GM23338 (cell line): ENCODE results near the gene DPP9. TPM values are rescaled to one million over a fixed set of nuclear protein-coding genes. Genes with fewer than 3 reads are reported as not detected.

Source experiments
- ATAC-seq: fragments of 200-7000 bp; cut with Tn5 transposase; 3 replicates; pipeline ENCODE4 v1.9.1; 2020
- DNase-seq: peaks from one replicate; pipeline ENCODE4 v3.0.0-alpha.2; 2015; ENCODE audit warnings: low spot score
- H2AFZ ChIP-seq: fragments of 200-600 bp; sonication (generic); 2 replicates; pipeline ENCODE4 v1.8.0; 2016; ENCODE audit warnings: antibody characterized with exemption, mild to moderate bottlenecking, moderate library complexity
- H3F3A ChIP-seq: fragments of 200-600 bp; sonication (generic); replicated peaks from 2 replicates; pipeline ENCODE4 v1.8.0; 2017; ENCODE audit warnings: antibody characterized with exemption, mixed run types, low read depth
- H3K27ac ChIP-seq: fragments of 200-600 bp; sonication (generic); 2 replicates; pipeline ENCODE4 v1.6.1; 2016; ENCODE audit warnings: low read depth
- H3K27me3 ChIP-seq: fragments of 200-600 bp; sonication (generic); 2 replicates; pipeline ENCODE4 v1.8.0; 2016; ENCODE audit warnings: mild to moderate bottlenecking, mixed run types, moderate library complexity; ENCODE audit not compliant: insufficient read depth
- H3K36me3 ChIP-seq: fragments of 200-600 bp; sonication (generic); 2 replicates; pipeline ENCODE4 v1.8.0; 2016; ENCODE audit warnings: mild to moderate bottlenecking; ENCODE audit not compliant: insufficient read depth
- H3K4me1 ChIP-seq: fragments of 200-600 bp; sonication (generic); 2 replicates; pipeline ENCODE4 v1.8.0; 2016; ENCODE audit warnings: mild to moderate bottlenecking, moderate library complexity; ENCODE audit not compliant: insufficient read depth
- H3K4me2 ChIP-seq: fragments of 200-600 bp; sonication (generic); 2 replicates; pipeline ENCODE4 v1.7.1; 2017; ENCODE audit warnings: mixed run types
- H3K4me3 ChIP-seq: fragments of 200-600 bp; sonication (generic); 2 replicates; pipeline ENCODE4 v1.6.1; 2016; ENCODE audit warnings: mixed run types
- H3K79me2 ChIP-seq: fragments of 200-600 bp; sonication (generic); replicated peaks from 2 replicates; pipeline ENCODE4 v1.8.0; 2017; ENCODE audit warnings: mild to moderate bottlenecking; ENCODE audit not compliant: insufficient read depth
- H3K9me2 ChIP-seq: fragments of 200-600 bp; sonication (generic); 2 replicates; pipeline ENCODE4 v1.8.0; 2017; ENCODE audit not compliant: insufficient read depth
- H4K20me1 ChIP-seq: fragments of 200-600 bp; sonication (generic); replicated peaks from 2 replicates; pipeline ENCODE4 v1.8.0; 2017; ENCODE audit warnings: mild to moderate bottlenecking; ENCODE audit not compliant: insufficient read depth
- H3K27ac Mint-ChIP-seq: 2 replicates; pipeline ENCODE4 v1.8.0; 2020; ENCODE audit warnings: inconsistent platforms, mild to moderate bottlenecking, moderate library complexity, mixed read lengths
- H3K27me3 Mint-ChIP-seq: 3 replicates; pipeline ENCODE4 v1.8.0; 2022; ENCODE audit warnings: low read depth, mild to moderate bottlenecking, moderate library complexity, mixed read lengths, inconsistent platforms; ENCODE audit not compliant: insufficient read depth, poor library complexity
- H3K36me3 Mint-ChIP-seq: 3 replicates; pipeline ENCODE4 v1.8.0; 2021; ENCODE audit warnings: low read depth, mild to moderate bottlenecking, inconsistent platforms, moderate library complexity, mixed read lengths
- H3K4me1 Mint-ChIP-seq: 3 replicates; pipeline ENCODE4 v1.8.0; 2020; ENCODE audit warnings: mild to moderate bottlenecking, inconsistent platforms, mixed read lengths
- H3K4me3 Mint-ChIP-seq: 3 replicates; pipeline ENCODE4 v1.8.0; 2021; ENCODE audit warnings: moderate library complexity, mild to moderate bottlenecking, inconsistent platforms, mixed read lengths
- H3K9me3 Mint-ChIP-seq: 3 replicates; pipeline ENCODE4 v1.8.0; 2020; ENCODE audit warnings: moderate library complexity, mild to moderate bottlenecking, inconsistent platforms, mixed read lengths
- CREB1 ChIP-seq: fragments of 250-450 bp; sonication (Bioruptor Pico); IDR thresholded peaks from 2 replicates; pipeline ENCODE4 v1.5.0; 2020; ENCODE audit warnings: low read depth, mild to moderate bottlenecking, moderate library complexity
- CTCF ChIP-seq, 2 experiments: fragments of 200-600 bp in 1 of 2; sonication (generic) in 1 of 2; conservative IDR thresholded peaks; 2 replicates each; pipeline versions ENCODE4 v1.5.1 to v1.6.1; 2016 to 2017; ENCODE audit warnings: antibody characterized with exemption in 2 of 2, low read depth in 2 of 2, mild to moderate bottlenecking in 2 of 2, moderate library complexity in 1 of 2
- EZH2 ChIP-seq: fragments of 200-600 bp; sonication (generic); IDR thresholded peaks from one replicate; pipeline ENCODE4 v1.8.0; 2017; ENCODE audit warnings: antibody characterized with exemption, mild to moderate bottlenecking, low read depth; ENCODE audit not compliant: unreplicated experiment
- EZH2phosphoT487 ChIP-seq: fragments of 200-600 bp; sonication (generic); IDR thresholded peaks from one replicate; pipeline ENCODE4 v1.8.1; 2018; ENCODE audit warnings: antibody characterized with exemption; ENCODE audit not compliant: unreplicated experiment
- JUNB ChIP-seq: IDR thresholded peaks from one replicate; pipeline ENCODE4 v1.6.1; 2016; ENCODE audit warnings: antibody characterized with exemption; ENCODE audit not compliant: unreplicated experiment
- POLR2AphosphoS5 ChIP-seq: IDR thresholded peaks from 2 replicates; pipeline ENCODE4 v1.6.1; 2016; ENCODE audit warnings: antibody characterized with exemption, low read depth
- REST ChIP-seq: IDR thresholded peaks from one replicate; pipeline ENCODE4 v1.6.1; 2018; ENCODE audit warnings: antibody characterized with exemption; ENCODE audit not compliant: unreplicated experiment
- ZNF331 ChIP-seq: fragments of 250-450 bp; sonication (Bioruptor Pico); IDR thresholded peaks from 2 replicates; pipeline ENCODE4 v1.5.0; 2020; ENCODE audit warnings: low read depth, mild to moderate bottlenecking, moderate library complexity
- ZNF462 ChIP-seq: fragments of 250-450 bp; sonication (Bioruptor Pico); IDR thresholded peaks from 2 replicates; pipeline ENCODE4 v1.5.0; 2020; ENCODE audit warnings: mild to moderate bottlenecking, moderate library complexity
- polyA plus RNA-seq: library from polyadenylated mRNA; unstranded; fragments of >200 nt; fragmentation: Nextera tagmentation; extraction: Ambion mirVana; gene quantifications from 2 replicates; pipeline ENCODE4 v1.2.1, GENCODE V29; 2016
- total RNA-seq: library from RNA; depleted of rRNA; stranded (reverse); fragments of >200 nt; shearing (Covaris generic); gene quantifications from 2 replicates; pipeline ENCODE4 v1.2.3, GENCODE V29; 2014

Gene DPP9
- total and polyA plus RNA-seq, 2 experiments from 2014 or later = 19.5 to 49.2 TPM

GRCh38 chr19:4693078-4693350 lies 30.6 kb downstream of the DPP9 start (continued):
- TF ChIP-seq ZNF331 (CRISPR knock-in tag) (no peak), CTCF (conservative IDR thresholded peaks at IDR 0.05; ENCODE audit: low read depth in 2 of 2) (no peak), EZH2phosphoT487 (no peak), EZH2 (no peak), CREB1 (CRISPR knock-in tag) (no peak), JUNB (no peak), REST (no peak), POLR2AphosphoS5 (no peak)

- no peak overlapping the region for H3K4me3 ChIP-seq
- H3F3A ChIP-seq = no peaks in the 10 kb centered on the region
- H3K4me1 ChIP-seq = no peaks in the 10 kb centered on the region
- no peaks in the 10 kb centered on the region for H3K27me3 ChIP-seq
- Mint-ChIP-seq H3K27me3 (peaks cover 13% of the 10 kb centered on the region), H3K27ac (no peak overlapping the region), H3K9me3 (no peaks in the 10 kb centered on the region), H3K4me3 (no peak overlapping the region), H3K36me3 (peaks cover 47% of the 10 kb centered on the region), H3K4me1 (no peaks in the 10 kb centered on the region)
- H2AFZ ChIP-seq = no peak overlapping the region
- H3K9me2 ChIP-seq = no peaks in the 10 kb centered on the region
- DNase-seq (no peak), ATAC-seq (no peak)
- H3K27ac ChIP-seq = no peak overlapping the region
- H4K20me1 ChIP-seq = no peaks in the 10 kb centered on the region; the same call in 1 of the 2 replicates
- no peaks in the 10 kb centered on the region for H3K79me2 ChIP-seq
- no peak overlapping the region for H3K4me2 ChIP-seq
- H3K36me3 ChIP-seq = peaks cover 15% of the 10 kb centered on the region
- no peak for TF ChIP-seq ZNF462 (CRISPR knock-in tag)
- no peak for TF ChIP-seq CTCF (conservative IDR thresholded peaks at IDR 0.05; ENCODE audit: low read depth in 2 of 2)
- TF ChIP-seq EZH2 = no peak
- TF ChIP-seq JUNB = no peak
- no peak for TF ChIP-seq CREB1 (CRISPR knock-in tag)
- TF ChIP-seq POLR2AphosphoS5 = no peak
- TF ChIP-seq EZH2phosphoT487 = no peak
These were observed 31.2 kb downstream of the DPP9 start for GRCh38 chr19:4692251-4693077.
